Breast epithelium (tissue), 4 donors: ENCODE data around the gene DLK1. TPM values are rescaled to one million over a fixed set of nuclear protein-coding genes. Genes with fewer than 3 reads are reported as not detected.

Source experiments
- DNase-seq, 2 donors: peaks; one replicate each; pipeline ENCODE4 v3.0.0-alpha.2; 2019; ENCODE audit warnings: low spot score in 2 of 2
- H3K27ac ChIP-seq, 2 donors: fragments of 200-600 bp; sonication (generic) in 1 of 2; one replicate each; pipeline ENCODE4 v1.5.1; 2016 to 2019; ENCODE audit warnings: mild to moderate bottlenecking in 1 of 2
- H3K27me3 ChIP-seq, 2 donors: fragments of 200-600 bp; sonication (generic) in 1 of 2; one replicate each; pipeline versions ENCODE4 v1.5.1 to v1.6.0; 2017 to 2019; ENCODE audit warnings: control low read depth in 1 of 2, mild to moderate bottlenecking in 1 of 2
- H3K36me3 ChIP-seq: fragments of 200-600 bp; one replicate; pipeline ENCODE4 v1.5.1; 2019
- H3K4me1 ChIP-seq, 2 donors: fragments of 200-600 bp; sonication (generic); one replicate each; pipeline ENCODE4 v1.5.1; 2016 to 2019; ENCODE audit warnings: control low read depth in 1 of 2
- H3K4me3 ChIP-seq, 3 donors: fragments of 200-600 bp; sonication (generic); 1 replicate in 2 of 3; 2 replicates in 1 of 3; pipeline ENCODE4 v1.5.1; 2016 to 2019; ENCODE audit warnings: mild to moderate bottlenecking in 3 of 3, moderate library complexity in 2 of 3
- H3K9me3 ChIP-seq, 2 donors: fragments of 200-600 bp; sonication (generic) in 1 of 2; one replicate each; pipeline ENCODE4 v1.5.1; 2016 to 2019; ENCODE audit warnings: control low read depth in 1 of 2
- POLR2A ChIP-seq: fragments of 450-650 bp; IDR thresholded peaks from one replicate; pipeline ENCODE4 v1.6.1; 2016; ENCODE audit warnings: antibody characterized with exemption, mild to moderate bottlenecking, moderate library complexity
- POLR2AphosphoS5 ChIP-seq, 3 donors: sonication (generic); formaldehyde crosslinking; IDR thresholded peaks; one replicate each; pipeline ENCODE4 v1.6.1; 2017; ENCODE audit warnings: antibody characterized with exemption in 3 of 3
- intact Hi-C: fragments of 100-400 bp; cut with DNase I; formaldehyde crosslinking; loops from one replicate; pipeline ENCODE4 v1.15.1; 2023; ENCODE audit warnings: low total_unique reads
- total RNA-seq, 3 donors: library from RNA; depleted of rRNA; stranded (reverse); fragments of >200 nt; gene quantifications; one replicate each; pipeline ENCODE4 v1.1.0, GENCODE V29; 2016
- TF ChIP-seq, protein P1 (sequence below), 3 donors: fragments of 450-650 bp; IDR thresholded peaks; one replicate each; pipeline ENCODE4 v1.5.1; 2016 to 2017; ENCODE audit warnings: antibody characterized with exemption in 3 of 3, mild to moderate bottlenecking in 3 of 3, moderate library complexity in 3 of 3

Gene DLK1
- total RNA-seq, 3 donors from 2014 or later, result 1.2 to 5.2 TPM; not detected in 1

- H3K4me3 ChIP-seq, result no peak overlapping the region
- H3K27ac ChIP-seq, result no peak overlapping the region
- no peaks in the 10 kb centered on the region for H3K36me3 ChIP-seq
- peaks cover 0 to 4% of the 10 kb centered on the region in 2 donors for H3K27me3 ChIP-seq
- no peaks in the 10 kb centered on the region for H3K4me1 ChIP-seq
- TF ChIP-seq, protein P1, sequence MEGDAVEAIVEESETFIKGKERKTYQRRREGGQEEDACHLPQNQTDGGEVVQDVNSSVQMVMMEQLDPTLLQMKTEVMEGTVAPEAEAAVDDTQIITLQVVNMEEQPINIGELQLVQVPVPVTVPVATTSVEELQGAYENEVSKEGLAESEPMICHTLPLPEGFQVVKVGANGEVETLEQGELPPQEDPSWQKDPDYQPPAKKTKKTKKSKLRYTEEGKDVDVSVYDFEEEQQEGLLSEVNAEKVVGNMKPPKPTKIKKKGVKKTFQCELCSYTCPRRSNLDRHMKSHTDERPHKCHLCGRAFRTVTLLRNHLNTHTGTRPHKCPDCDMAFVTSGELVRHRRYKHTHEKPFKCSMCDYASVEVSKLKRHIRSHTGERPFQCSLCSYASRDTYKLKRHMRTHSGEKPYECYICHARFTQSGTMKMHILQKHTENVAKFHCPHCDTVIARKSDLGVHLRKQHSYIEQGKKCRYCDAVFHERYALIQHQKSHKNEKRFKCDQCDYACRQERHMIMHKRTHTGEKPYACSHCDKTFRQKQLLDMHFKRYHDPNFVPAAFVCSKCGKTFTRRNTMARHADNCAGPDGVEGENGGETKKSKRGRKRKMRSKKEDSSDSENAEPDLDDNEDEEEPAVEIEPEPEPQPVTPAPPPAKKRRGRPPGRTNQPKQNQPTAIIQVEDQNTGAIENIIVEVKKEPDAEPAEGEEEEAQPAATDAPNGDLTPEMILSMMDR (IDR thresholded peaks at IDR 0.05), result no peak
- TF ChIP-seq POLR2AphosphoS5 (IDR thresholded peaks at IDR 0.05), result no peak
- TF ChIP-seq POLR2A, result no peak
- DNase-seq, result no peak
- no peaks in the 10 kb centered on the region for H3K9me3 ChIP-seq
- intact Hi-C loops, result no loop called here
Observed at GRCh38 chr14:100783630-100784370, 57.1 kb downstream of the DLK1 start.

- Histone ChIP-seq H3K9me3 (no peaks in the 10 kb centered on the region), H3K4me1 (no peaks in the 10 kb centered on the region), H3K4me3 (no peak overlapping the region), H3K27ac (no peak overlapping the region), H3K27me3 (peaks cover 0 to 2% of the 10 kb centered on the region in 2 donors), H3K36me3 (no peaks in the 10 kb centered on the region)
- intact Hi-C loops, result no loop called here
- DNase-seq, result no peak
- TF ChIP-seq POLR2AphosphoS5 (IDR thresholded peaks at IDR 0.05), result no peak
- no peak for TF ChIP-seq POLR2A
- TF ChIP-seq, protein P1 (IDR thresholded peaks at IDR 0.05), result no peak
Observed at GRCh38 chr14:100784523-100785337, 58.0 kb downstream of the DLK1 start.

- intact Hi-C loops, result no loop called here
- H3K4me1 ChIP-seq, result no peaks in the 10 kb centered on the region
- H3K4me3 ChIP-seq, result no peak overlapping the region
- H3K36me3 ChIP-seq, result no peaks in the 10 kb centered on the region
- TF ChIP-seq POLR2AphosphoS5 (IDR thresholded peaks at IDR 0.05) (no peak), POLR2A (no peak)
- TF ChIP-seq, protein P1 (IDR thresholded peaks at IDR 0.05), result no peak
- H3K9me3 ChIP-seq, result no peaks in the 10 kb centered on the region
- DNase-seq, result no peak
- H3K27me3 ChIP-seq, result no peaks in the 10 kb centered on the region
- H3K27ac ChIP-seq, result no peak overlapping the region
Observed at GRCh38 chr14:100785338-100785615, 58.6 kb downstream of the DLK1 start.

GRCh38 chr14:100785626-100786025, 58.9 kb downstream of the DLK1 start:
- DNase-seq, result no peak
- H3K27ac ChIP-seq, result no peak overlapping the region
- no peaks in the 10 kb centered on the region for H3K36me3 ChIP-seq
- no peak overlapping the region for H3K4me3 ChIP-seq
- intact Hi-C loops, result no loop called here
- no peaks in the 10 kb centered on the region for H3K4me1 ChIP-seq
- no peaks in the 10 kb centered on the region for H3K9me3 ChIP-seq
- no peaks in the 10 kb centered on the region for H3K27me3 ChIP-seq
- TF ChIP-seq POLR2AphosphoS5 (IDR thresholded peaks at IDR 0.05), result no peak
- TF ChIP-seq POLR2A, result no peak
- TF ChIP-seq, protein P1 (IDR thresholded peaks at IDR 0.05), result no peak

- no peaks in the 10 kb centered on the region for H3K9me3 ChIP-seq
- DNase-seq, result peak in 1 of 2 donors; percentile 20
- no peaks in the 10 kb centered on the region for H3K36me3 ChIP-seq
- H3K4me3 ChIP-seq, result no peak overlapping the region
- no peaks in the 10 kb centered on the region for H3K4me1 ChIP-seq
- H3K27me3 ChIP-seq, result no peaks in the 10 kb centered on the region
- TF ChIP-seq, protein P1 (IDR thresholded peaks at IDR 0.05), result no peak
- TF ChIP-seq POLR2AphosphoS5 (IDR thresholded peaks at IDR 0.05) (no peak), POLR2A (no peak)
- intact Hi-C loops, result no loop called here
- no peak overlapping the region for H3K27ac ChIP-seq
Observed at GRCh38 chr14:100786131-100786530, 59.4 kb downstream of the DLK1 start.
